ACHN (cell line): ENCODE data around the gene RNFT2.
A peak's percentile ranks its signal among the peaks of the same experiment; 100 is the strongest.
"Not testable (repeated sequence)": the region's sequence is repeated elsewhere in the genome, so short reads cannot be mapped to it uniquely, and the experiment has no call there.

ENCODE experiments used
- DNase-seq: peaks from one replicate; pipeline ENCODE4 v3.0.0-alpha.2; 2015
- in situ Hi-C: cut with HindIII; loops from 2 replicates; pipeline ENCODE4 v1.10.0; 2017; ENCODE audit warnings: low sequenced_read_pairs, low pct_ligation_motif_present, low pct_unique_long_range_greater_than_20kb

RNFT2 gene

GRCh38 chr12:116808113-116809105 lies 70.3 kb downstream of the RNFT2 start:
- in situ Hi-C loops: no loop called here
- DNase-seq: no peak

GRCh38 chr12:116812238-116812637 lies 74.1 kb downstream of the RNFT2 start:
- no peak for DNase-seq
- in situ Hi-C loops: no loop called here

- in situ Hi-C loops: no loop called here
- no peak for DNase-seq
Observed at GRCh38 chr12:116813271-116814041, 75.3 kb downstream of the RNFT2 start.

- in situ Hi-C loops: not testable (repeated sequence)
Observed at GRCh38 chr12:116814766-116815165, 76.7 kb downstream of the RNFT2 start.

GRCh38 chr12:116818341-116818856 lies 80.3 kb downstream of the RNFT2 start:
- peak; percentile 13 for DNase-seq
- in situ Hi-C loops: no loop called here

More at GRCh38 chr12:116814766-116815165, 76.7 kb downstream of the RNFT2 start:
- DNase-seq: not testable (repeated sequence)

- in situ Hi-C loops: no loop called here
- DNase-seq: peak; percentile 98
Observed at GRCh38 chr12:116818948-116819832, 81.1 kb downstream of the RNFT2 start.

- in situ Hi-C loops: no loop called here
- DNase-seq: no peak
Observed at GRCh38 chr12:116820064-116820656, 82.0 kb downstream of the RNFT2 start.

GRCh38 chr12:116821291-116821690 lies 83.2 kb downstream of the RNFT2 start:
- DNase-seq: no peak
- in situ Hi-C loops: no loop called here

- in situ Hi-C loops: no loop called here
- DNase-seq: no peak
Observed at GRCh38 chr12:116827432-116827831, 89.3 kb downstream of the RNFT2 start.

- in situ Hi-C loops: no loop called here
- no peak for DNase-seq
Observed at GRCh38 chr12:116832353-116832752, 94.2 kb downstream of the RNFT2 start.

GRCh38 chr12:116833474-116833873 lies 95.4 kb downstream of the RNFT2 start:
- in situ Hi-C loops: no loop called here
- no peak for DNase-seq

GRCh38 chr12:116835484-116835883 lies 97.4 kb downstream of the RNFT2 start:
- in situ Hi-C loops: no loop called here
- no peak for DNase-seq

GRCh38 chr12:116837097-116837496 lies 99.0 kb downstream of the RNFT2 start:
- DNase-seq: no peak
- in situ Hi-C loops: no loop called here

GRCh38 chr12:116838365-116838764 lies 100.2 kb downstream of the RNFT2 start:
- in situ Hi-C loops: no loop called here
- no peak for DNase-seq

- in situ Hi-C loops: no loop called here
- DNase-seq: no peak
Observed at GRCh38 chr12:116839287-116839830, 101.2 kb downstream of the RNFT2 start.

GRCh38 chr12:116843085-116843484 lies 105.0 kb downstream of the RNFT2 start:
- DNase-seq: no peak
- in situ Hi-C loops: no loop called here

GRCh38 chr12:116849216-116849615 lies 111.1 kb downstream of the RNFT2 start:
- in situ Hi-C loops: no loop called here

GRCh38 chr12:116852303-116852702 lies 114.2 kb downstream of the RNFT2 start:
- in situ Hi-C loops: no loop called here
- DNase-seq: no peak

More at GRCh38 chr12:116849216-116849615, 111.1 kb downstream of the RNFT2 start:
- DNase-seq: no peak
